Fibroblast of skin of abdomen (primary cell): ENCODE data around the gene WDPCP.
A peak's percentile ranks its signal among the peaks of the same experiment; 100 is the strongest.
"Not testable (repeated sequence)": the region's sequence is repeated elsewhere in the genome, so short reads cannot be mapped to it uniquely, and the experiment has no call there.

Experiments used
- DNase-seq: peaks from one replicate; pipeline ENCODE4 v3.0.0-alpha.2; 2013

Gene WDPCP

DNA sequence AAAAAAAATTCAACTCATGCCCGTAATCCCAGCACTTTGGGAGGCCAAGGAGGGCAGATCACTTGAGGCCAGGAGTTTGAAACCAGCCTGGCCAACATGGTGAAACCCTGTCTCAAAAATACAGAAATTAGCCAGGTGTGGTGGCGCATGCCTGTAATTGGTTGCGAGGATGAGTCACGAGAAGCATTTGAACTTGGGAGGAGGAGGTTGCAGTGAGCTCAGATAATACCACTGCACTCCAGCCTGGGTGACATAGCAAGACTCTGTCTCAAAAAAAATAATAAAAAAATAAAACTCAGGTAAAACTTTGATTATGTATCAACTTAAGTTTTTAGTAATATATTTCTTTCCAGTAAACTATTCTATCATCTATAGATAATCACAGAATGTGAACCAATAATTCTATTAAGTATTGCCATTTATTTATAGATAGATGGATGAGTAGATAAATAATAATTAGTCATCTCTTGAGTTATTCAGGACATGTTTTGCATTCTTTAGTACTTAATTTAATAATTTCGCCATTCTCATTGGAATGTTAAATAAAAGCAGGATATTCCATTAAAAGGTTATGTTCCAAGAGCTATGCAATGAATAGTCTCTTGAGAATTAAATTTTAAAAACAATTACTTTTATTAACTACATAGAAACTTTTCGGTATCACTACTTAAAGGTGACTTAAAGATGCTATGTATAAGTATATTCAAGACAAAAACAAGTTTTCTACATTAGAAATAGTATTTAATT, 48.7 kb downstream of the WDPCP start:
- DNase-seq = no peak

DNA sequence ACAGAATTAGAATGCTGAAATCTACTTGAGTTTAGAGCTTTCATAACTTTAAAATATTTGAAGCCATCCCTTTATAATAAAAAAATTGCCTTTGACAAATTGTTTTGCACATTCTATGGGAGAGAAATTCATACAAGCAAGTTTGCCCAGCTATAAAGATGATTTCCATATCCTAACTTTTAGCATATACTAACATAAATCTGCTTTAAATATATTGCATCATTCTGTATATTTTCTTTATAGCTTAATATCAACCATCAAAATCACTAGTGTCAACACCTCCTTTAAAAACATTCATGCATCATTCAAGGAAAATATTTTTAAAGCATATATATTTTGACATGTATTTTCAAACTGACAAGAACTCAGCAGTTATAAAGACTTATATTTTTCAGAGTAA, 49.9 kb downstream of the WDPCP start:
- DNase-seq = no peak

DNA sequence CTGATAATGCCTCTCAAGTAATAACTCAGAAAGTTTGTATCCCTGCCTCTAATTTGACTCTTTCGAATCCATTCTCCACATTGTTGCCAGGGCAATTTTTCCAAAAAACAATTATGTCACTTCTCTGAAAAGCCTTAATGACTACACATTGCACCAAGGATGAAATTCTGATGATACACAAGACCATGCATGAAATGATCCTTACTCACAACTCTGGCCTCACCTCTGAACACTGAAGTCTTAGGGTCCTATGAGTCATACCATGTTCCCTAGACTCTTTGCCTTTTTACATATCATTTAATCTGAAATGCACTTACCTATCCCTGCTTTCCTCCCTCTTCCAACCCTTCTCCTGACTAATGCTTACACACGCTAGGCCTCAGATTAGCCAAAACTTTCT, 51.0 kb downstream of the WDPCP start:
- DNase-seq = peak; percentile 45

DNA sequence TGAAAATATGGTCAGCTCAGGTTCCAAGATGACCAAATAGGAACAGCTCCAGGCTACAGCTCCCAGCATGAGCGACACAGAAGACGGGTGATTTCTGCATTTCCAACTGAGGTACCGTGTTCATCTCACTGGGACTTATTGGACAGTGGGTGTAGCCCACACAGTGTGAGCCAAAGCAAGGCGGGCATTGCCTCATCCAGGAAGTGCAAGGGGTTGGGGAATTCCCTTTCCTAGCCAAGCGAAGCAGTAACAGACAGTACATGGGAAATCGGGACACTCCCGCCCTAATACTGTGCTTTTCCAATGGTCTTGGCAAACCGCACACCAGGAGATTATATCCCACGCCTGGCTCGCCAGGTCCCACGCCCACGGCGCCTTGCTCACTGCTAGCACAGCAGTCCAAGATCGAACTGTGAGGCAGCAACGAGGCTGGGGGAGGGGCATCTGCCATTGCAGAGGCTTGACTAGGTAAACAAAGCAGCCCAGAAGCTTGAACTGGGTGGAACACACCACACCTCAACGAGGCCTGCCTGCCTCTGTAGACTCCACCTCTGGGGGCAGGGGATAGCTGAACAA, 57.5 kb downstream of the WDPCP start:
- DNase-seq = no peak

DNA sequence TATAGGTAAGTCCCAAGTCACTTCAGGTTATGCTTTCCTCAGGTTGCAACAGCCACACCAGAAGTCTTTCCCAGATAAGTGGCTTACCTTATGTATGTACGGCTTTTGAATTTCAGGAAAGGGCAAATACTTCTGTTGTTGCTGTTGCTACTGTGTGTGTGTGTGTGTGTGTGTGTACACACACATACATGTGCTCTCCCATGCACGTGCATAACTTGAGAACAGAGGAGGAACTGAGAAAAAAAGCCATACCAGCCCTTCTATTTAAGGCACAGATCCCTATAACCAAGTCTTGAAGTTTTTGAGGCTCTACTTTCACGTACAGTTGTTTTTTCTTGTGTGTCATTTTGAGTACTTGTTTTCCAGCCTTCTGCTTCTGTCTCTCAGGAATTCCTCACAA, 62.4 kb downstream of the WDPCP start:
- DNase-seq = no peak

DNA sequence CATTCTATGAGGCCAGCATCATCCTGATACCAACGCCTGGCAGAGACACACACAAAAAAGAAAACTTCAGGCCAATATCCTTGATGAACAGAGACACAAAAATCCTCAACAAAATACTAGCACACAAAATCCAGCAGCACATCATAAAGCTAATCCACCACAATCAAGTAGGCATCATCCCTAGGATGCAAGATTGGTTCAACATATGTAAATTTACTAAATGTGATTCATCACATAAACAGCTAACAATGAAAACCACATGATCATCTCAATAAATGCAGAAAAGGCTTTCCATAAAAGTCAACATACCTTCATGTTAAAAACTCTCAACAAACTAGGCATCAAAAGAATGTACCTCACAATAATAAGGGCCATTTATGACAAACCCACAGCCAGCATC, 65.3 kb downstream of the WDPCP start:
- peak; percentile 14 for DNase-seq

DNA sequence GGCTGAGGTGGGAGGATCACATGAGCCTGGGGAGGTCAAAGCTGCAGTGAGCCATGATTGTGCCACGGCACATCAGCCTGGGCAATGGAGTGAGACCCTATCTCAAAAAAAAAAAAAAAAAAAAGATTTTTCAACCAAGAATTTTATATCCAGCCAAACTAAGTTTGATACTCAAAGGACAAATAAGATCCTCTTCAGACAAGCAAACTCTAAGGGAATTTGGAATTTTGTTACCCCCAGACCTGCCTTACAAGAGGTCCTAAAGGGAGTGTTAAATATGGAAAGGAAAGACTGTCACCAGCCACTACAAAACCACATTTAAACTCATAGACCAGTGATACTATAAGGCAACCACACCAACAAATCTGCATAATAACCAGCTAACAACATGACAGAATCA, 67.5 kb downstream of the WDPCP start:
- no peak for DNase-seq

DNA sequence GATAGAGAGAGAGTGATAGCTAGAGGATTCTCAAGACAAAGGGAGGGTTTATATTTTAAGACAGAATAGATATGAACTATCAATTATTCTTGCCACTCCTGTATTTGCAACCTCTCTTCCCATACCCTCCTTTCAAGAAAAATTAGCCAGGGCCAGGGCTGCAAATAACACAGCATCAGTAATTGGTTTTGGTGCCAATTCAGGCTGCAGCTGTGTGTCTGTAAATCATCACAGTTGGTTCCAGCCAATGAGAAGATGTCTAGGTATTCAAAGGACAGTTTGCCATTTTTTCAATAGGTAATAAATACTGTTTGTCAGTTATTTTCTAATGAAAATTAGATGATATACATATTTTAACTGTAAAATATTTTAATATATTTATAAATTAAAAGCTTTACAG, 73.5 kb downstream of the WDPCP start:
- no peak for DNase-seq

DNA sequence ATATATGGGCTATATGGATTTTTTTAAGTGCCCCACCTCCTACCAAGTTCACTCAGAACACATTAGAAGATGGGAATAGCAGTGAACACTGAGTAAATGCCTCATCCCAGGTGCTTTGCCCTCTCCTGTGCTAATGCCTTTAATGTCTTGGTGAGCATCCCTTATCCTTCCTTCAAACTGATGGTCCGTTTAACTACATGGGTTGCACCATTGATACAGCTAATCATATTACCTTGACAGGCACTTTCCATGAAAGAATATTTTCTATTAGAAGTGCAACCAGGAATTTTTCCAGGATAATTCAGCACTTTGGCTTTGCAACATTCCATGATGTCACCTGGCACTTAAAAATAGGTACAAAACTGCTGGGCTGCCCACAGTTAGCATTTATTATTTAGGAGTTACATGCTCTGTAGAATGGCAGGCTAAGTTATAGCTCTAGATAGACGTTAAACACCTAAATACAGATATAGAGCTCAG, 74.0 kb downstream of the WDPCP start:
- no peak for DNase-seq

DNA sequence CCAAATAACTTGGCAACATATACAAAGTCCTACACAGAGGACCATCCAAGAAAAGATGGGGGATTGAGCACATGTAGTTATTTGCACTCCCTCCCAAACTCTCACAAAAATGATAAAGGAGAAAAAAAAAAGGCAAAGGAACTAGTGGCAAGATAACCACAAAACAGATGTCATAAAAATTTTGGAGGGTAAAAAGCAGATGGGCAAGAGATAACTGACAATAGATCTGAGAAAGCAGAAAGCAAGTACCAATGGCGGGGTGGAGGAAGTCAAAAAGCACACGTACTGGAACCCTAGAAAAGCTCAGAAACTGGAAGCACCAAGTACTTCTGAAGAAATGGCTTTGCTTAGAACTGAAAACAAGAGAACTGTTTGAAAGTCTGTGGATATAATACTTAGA, 82.0 kb downstream of the WDPCP start:
- no peak for DNase-seq

DNA sequence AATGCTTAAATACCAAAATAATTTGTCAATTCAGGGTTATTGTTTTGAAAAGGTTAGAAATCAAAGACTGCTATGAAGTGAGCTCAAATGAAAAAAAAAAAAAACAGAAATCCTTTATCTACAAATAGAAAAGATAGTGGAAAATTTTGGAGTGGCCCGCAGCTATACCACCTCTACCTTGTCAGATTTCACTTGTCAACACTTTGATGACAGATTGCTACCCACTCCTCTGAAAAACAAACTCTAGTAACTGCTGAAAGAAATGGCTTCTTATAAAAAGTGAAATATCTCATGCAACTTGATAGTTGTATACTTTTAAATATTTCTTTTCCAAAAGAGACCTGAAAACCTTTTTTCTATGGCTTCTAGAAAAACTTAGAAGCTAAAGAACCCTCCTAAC, 84.5 kb downstream of the WDPCP start:
- DNase-seq = no peak

DNA sequence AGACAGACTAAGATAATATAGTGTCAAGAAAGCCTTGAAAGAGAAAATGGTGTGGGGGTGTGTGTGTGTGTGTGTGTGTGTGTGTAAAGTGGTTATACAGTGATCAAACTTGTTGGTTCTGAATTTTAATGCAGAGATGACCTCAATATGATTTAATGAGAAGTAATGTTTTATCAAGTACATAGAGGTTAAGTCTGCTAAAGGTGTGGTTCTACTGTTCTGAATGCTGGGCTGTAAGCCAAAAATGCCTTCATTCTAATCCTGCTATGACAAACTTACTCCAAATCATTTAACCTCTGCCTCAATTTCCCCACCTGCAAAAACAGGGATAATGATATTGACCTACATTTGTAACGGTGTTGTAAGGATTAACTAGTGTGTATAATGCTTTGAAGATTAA, 87.9 kb downstream of the WDPCP start:
- DNase-seq = no peak

DNA sequence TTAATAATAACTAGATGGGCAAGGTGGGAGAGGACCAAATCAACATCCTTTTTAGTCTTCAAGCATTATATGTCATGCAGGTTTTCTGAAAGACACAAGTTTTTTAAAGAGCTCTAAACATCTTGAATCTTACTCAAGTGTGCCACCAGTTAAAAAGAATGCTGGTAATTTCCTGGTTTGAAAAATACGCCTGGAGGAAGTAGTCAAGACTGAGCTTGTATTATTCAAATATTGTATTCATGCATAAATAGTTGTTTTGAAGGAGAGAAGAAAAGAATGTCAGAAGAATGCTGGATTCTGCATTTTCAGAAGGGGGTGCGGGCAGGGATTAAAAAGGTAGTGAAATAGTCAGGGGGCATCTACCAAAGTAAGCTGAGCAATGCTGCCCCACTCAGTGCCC, 90.7 kb downstream of the WDPCP start:
- no peak for DNase-seq

DNA sequence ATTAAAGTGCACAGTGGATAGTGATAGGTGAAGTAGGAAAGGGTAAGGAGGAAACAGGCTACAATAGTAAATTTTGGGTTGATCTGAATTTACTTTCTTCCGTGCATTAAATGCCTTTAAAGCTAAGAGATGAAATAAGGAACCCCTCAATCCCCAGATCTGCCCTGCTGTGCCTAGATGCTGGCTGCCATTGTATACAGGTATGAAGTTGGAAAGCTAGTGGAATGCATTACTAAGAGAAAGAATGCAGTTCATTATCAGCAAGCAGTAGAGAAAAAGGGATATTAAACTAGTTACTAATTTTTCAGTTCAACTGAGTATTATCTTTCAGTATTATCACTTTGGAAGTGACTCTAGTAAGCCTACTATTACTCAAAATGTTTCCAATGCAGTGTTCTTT, 93.3 kb downstream of the WDPCP start:
- DNase-seq = no peak

DNA sequence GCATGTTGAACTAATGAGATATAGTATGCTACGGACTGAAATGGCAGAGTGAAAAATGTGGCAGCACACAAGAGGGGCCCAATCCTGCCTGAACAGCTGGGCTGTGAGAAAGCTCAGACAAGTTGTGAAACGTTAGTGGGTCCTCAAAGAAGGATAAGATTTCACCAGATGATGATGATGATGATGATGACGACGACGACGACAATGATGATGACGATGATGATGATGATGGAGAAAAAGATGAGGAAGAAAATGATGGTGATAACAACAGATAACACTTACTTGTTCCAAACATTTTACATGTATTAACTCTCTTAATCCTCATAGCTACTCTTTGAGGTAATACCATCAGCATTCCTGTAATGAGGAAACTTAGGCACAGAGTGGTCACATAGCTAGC, 94.2 kb downstream of the WDPCP start:
- no peak for DNase-seq

DNA sequence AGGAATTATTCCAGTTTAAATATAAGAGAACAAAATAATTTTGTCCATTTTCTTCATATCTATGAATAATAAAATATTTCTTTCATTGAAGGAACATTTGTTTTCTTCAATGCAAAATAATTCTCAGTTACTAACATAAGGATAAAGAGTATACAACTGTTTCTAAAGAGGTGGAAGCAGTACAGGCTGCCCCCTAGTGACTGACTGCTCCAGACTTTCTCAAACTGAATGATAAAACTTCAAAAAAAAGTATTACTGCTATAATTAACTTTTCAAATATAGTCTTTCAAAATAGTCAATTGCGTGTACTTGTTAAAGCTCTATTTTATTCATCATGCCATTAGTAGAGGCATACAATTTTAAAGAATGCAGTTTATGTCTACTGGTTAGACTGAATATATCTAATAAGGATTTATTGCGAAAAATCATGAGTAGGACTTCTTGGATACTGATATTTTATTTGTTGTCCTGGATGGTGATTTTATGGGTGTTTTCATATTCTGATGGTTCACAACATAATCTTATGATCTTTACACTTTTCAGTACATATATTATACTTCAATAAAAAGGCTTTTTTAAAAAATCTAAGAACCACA, 100.1 kb downstream of the WDPCP start:
- peak; percentile 20 for DNase-seq

DNA sequence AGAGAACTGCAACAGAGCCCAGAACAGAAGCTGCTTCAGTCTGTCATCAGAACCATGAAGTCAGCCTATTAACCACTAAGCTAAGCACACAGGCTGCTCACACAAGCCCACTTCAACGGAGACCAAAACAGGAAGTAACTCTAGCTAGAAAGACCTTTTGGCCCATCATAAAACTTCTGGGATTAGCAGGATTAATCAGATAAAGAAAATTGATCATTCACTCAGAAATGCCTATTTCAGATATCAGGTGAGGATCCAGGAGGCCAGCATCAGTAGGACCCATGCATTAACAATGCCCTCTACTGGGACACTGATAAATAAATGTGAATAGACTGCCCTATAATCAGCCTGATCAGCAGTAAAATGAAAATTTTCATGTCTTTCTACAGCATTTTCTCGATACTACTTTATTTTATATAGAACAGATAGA, 101.4 kb downstream of the WDPCP start:
- DNase-seq = no peak

DNA sequence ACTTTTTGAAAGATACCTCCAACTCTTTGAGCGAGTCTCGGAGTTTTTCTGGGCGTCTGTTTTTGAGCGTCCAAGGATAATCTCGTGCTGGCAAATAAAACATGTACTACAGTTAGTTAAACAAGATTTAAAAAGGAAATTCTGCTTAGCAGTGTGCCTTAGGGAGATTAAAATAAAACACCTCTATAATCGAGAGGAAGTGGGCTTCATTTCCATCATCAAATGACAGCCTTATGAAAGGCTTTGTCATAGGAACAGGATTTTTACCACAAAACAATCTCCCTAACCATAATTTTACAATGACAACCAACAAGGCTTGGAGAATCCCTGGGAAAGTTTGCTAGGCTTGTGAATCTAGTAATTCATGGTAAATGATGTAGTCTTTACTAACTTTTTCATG, 103.4 kb downstream of the WDPCP start:
- DNase-seq = no peak

DNA sequence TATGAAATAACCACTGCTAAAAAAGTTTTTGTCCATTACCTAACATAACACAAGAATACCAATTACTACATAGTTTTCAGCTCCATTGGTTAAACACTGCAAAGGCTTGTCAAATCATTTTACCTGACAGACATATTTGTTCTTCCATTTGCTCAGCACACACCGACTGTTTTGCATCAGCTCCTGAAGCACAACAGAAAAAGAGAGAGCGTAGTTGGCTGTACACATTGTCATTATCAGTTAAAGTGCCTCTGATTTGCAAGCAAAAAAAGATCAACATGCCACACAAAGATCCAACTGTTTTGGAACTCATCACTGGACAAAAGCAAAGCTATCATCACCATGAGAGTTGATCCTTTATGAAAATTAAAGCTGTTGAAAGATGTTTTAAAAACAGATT, 103.8 kb downstream of the WDPCP start:
- no peak for DNase-seq

DNA sequence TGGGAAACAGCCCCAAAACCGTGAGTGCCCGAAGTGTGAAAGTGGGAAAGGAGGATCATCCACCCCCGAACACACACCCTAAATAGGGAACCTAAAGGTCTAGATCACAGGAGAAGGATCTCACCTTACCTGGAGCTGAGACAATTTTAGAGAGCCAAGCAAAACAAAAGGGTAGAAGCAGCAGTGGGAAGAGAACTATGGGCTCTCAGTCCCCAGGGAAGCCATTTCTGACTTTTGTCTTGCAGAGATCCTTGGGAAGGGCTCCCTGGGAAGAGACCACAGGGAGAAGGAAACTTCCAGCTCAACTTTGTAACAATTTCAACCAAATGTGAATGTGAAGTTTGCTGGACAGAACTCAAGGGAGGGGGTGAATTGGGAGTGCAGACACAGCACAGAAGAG, 110.6 kb downstream of the WDPCP start:
- no peak for DNase-seq

DNA sequence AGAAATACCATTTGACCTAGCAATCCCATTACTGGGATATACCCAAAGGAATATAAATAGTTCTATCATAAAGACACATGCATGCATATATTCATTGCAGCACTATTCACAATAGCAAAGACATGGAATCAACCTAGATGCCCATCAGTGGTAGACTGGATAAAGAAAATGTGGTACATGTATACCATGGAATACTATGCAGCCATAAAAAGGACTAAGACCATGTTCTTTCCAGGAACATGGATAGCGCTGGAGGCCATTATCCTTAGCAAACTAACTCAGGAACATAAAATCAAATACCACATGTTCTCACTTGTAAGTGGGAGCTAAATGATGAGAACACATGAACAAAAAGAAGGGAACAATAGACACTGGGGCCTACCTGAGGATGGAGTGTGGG, 119.0 kb downstream of the WDPCP start:
- not testable (repeated sequence) for DNase-seq

DNA sequence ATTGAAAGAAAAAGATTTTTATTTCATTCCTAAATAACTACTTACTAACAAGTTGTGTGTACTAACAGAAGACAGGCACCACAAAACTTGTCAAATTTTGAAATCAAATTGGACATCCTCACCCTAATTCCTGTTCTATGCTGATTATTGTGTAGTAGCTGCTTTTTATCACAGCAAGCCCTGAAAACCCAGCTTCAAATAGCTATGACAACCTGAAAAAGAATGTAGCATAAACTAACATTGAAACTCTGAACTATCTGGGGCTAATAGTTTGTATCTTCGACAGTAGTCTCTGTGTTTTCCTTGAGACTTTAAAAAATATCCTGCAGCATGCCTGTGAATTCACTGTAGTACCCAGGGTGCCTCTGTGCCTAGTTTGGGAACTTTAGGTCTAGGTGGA, 122.6 kb downstream of the WDPCP start:
- peak; percentile 16 for DNase-seq

DNA sequence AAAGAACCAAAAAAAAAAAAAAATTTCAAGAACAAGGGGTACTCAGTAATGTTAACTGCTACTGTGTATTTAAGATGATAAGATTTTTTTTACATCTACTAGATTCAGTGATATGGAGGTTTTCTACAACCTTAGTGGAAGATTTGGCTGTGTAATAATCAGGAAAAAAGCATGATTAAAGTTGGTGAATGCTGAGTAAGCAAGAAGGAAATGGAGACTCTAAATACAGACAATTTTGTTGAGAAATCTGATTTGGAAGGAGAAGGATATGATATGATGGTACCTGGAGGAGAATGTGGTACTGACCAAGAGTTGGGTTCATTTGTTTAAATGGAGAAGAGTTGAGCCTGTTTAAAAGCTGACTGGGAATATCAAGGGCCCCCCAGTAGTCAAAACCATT, 125.1 kb downstream of the WDPCP start:
- no peak for DNase-seq

DNA sequence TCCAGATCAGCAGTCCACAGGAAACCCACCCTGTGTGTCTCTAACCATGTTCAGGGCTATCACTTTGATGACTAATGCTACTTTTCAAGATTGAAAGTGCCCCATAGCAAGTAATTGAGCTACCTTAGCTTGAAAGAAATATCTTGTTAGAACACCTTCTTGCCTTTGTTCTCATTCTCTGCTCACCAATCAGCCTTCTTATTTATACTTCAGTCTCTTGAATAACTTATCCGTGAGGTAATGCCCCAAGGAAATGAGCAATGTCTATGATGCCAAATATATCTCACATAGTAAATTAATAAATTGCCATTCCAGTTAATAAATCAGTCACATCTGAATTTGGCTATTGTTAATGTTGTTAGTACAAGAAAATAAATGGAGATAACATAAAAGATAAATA, 141.6 kb downstream of the WDPCP start:
- DNase-seq = no peak
